ENCODE data around the gene TPP2.

The TPP2 gene

GRCh38 chr13:102617697-102618350 is 21.0 kb downstream of the TPP2 start:
- Histone ChIP-seq H3K9ac (ENCODE audit: low read length in 5 of 5) (no peak overlapping the region), H3K27ac (ENCODE audit: low read depth, low read length) (no peak overlapping the region), H3K9me3 (ENCODE audit: control insufficient read depth in 5 of 5, low read length in 5 of 5) (no peaks in the 10 kb centered on the region), H3K27me3 (ENCODE audit: control insufficient read depth in 5 of 5, insufficient read depth in 4 of 5, low read length in 5 of 5) (no peaks in the 10 kb centered on the region), H3K4me3 (ENCODE audit: low read depth in 1 of 5, low read length in 5 of 5) (no peak overlapping the region), H3K36me3 (ENCODE audit: control insufficient read depth in 5 of 5, insufficient read depth in 5 of 5, low read length in 5 of 5) (peaks cover 39 to 69% (median 49%) of the 10 kb centered on the region in 5 donors), H3K4me1 (ENCODE audit: control insufficient read depth in 5 of 5, insufficient read depth in 5 of 5, low read length in 5 of 5) (peaks cover 0 to 2% (median 0%) of the 10 kb centered on the region in 5 donors)

- Histone ChIP-seq H3K9ac (ENCODE audit: low read length in 5 of 5) (no peak overlapping the region), H3K4me1 (ENCODE audit: control insufficient read depth in 5 of 5, insufficient read depth in 5 of 5, low read length in 5 of 5) (no peaks in the 10 kb centered on the region), H3K9me3 (ENCODE audit: control insufficient read depth in 5 of 5, low read length in 5 of 5) (no peaks in the 10 kb centered on the region), H3K4me3 (ENCODE audit: low read depth in 1 of 5, low read length in 5 of 5) (no peak overlapping the region), H3K27ac (ENCODE audit: low read depth, low read length) (no peak overlapping the region), H3K27me3 (ENCODE audit: control insufficient read depth in 5 of 5, insufficient read depth in 4 of 5, low read length in 5 of 5) (no peaks in the 10 kb centered on the region), H3K36me3 (ENCODE audit: control insufficient read depth in 5 of 5, insufficient read depth in 5 of 5, low read length in 5 of 5) (peaks cover 43 to 74% (median 48%) of the 10 kb centered on the region in 5 donors)
These were observed 23.7 kb downstream of the TPP2 start for GRCh38 chr13:102620516-102620915.

- H3K9me3 ChIP-seq (ENCODE audit: control insufficient read depth in 5 of 5, low read length in 5 of 5): no peaks in the 10 kb centered on the region
- no peak overlapping the region for H3K9ac ChIP-seq (ENCODE audit: low read length in 5 of 5)
- H3K27me3 ChIP-seq (ENCODE audit: control insufficient read depth in 5 of 5, insufficient read depth in 4 of 5, low read length in 5 of 5): no peaks in the 10 kb centered on the region
- H3K4me1 ChIP-seq (ENCODE audit: control insufficient read depth in 5 of 5, insufficient read depth in 5 of 5, low read length in 5 of 5): no peaks in the 10 kb centered on the region
- H3K27ac ChIP-seq (ENCODE audit: low read depth, low read length): no peak overlapping the region
- H3K4me3 ChIP-seq (ENCODE audit: low read depth in 1 of 5, low read length in 5 of 5): no peak overlapping the region
- H3K36me3 ChIP-seq (ENCODE audit: control insufficient read depth in 5 of 5, insufficient read depth in 5 of 5, low read length in 5 of 5): peaks cover 48 to 85% (median 56%) of the 10 kb centered on the region in 5 donors
These were observed 30.1 kb downstream of the TPP2 start for GRCh38 chr13:102626928-102627327.

GRCh38 chr13:102628559-102628958 is 31.8 kb downstream of the TPP2 start:
- H3K9me3 ChIP-seq (ENCODE audit: control insufficient read depth in 5 of 5, low read length in 5 of 5): no peaks in the 10 kb centered on the region
- H3K27me3 ChIP-seq (ENCODE audit: control insufficient read depth in 5 of 5, insufficient read depth in 4 of 5, low read length in 5 of 5): no peaks in the 10 kb centered on the region
- H3K9ac ChIP-seq (ENCODE audit: low read length in 5 of 5): no peak overlapping the region
- H3K36me3 ChIP-seq (ENCODE audit: control insufficient read depth in 5 of 5, insufficient read depth in 5 of 5, low read length in 5 of 5): peaks cover 53 to 85% (median 55%) of the 10 kb centered on the region in 5 donors
- H3K4me3 ChIP-seq (ENCODE audit: low read depth in 1 of 5, low read length in 5 of 5): no peak overlapping the region
- no peak overlapping the region for H3K27ac ChIP-seq (ENCODE audit: low read depth, low read length)
- H3K4me1 ChIP-seq (ENCODE audit: control insufficient read depth in 5 of 5, insufficient read depth in 5 of 5, low read length in 5 of 5): no peaks in the 10 kb centered on the region

GRCh38 chr13:102631198-102631597 is 34.4 kb downstream of the TPP2 start:
- H3K36me3 ChIP-seq (ENCODE audit: control insufficient read depth in 5 of 5, insufficient read depth in 5 of 5, low read length in 5 of 5): peaks cover 67 to 93% (median 73%) of the 10 kb centered on the region in 5 donors
- H3K4me3 ChIP-seq (ENCODE audit: low read depth in 1 of 5, low read length in 5 of 5): no peak overlapping the region
- no peak overlapping the region for H3K27ac ChIP-seq (ENCODE audit: low read depth, low read length)
- no peaks in the 10 kb centered on the region for H3K9me3 ChIP-seq (ENCODE audit: control insufficient read depth in 5 of 5, low read length in 5 of 5)
- no peaks in the 10 kb centered on the region for H3K27me3 ChIP-seq (ENCODE audit: control insufficient read depth in 5 of 5, insufficient read depth in 4 of 5, low read length in 5 of 5)
- no peaks in the 10 kb centered on the region for H3K4me1 ChIP-seq (ENCODE audit: control insufficient read depth in 5 of 5, insufficient read depth in 5 of 5, low read length in 5 of 5)
- no peak overlapping the region for H3K9ac ChIP-seq (ENCODE audit: low read length in 5 of 5)

GRCh38 chr13:102638741-102639140 is 42.0 kb downstream of the TPP2 start:
- peaks cover 0 to 12% (median 4%) of the 10 kb centered on the region in 5 donors for H3K4me1 ChIP-seq (ENCODE audit: control insufficient read depth in 5 of 5, insufficient read depth in 5 of 5, low read length in 5 of 5)
- peaks cover 64 to 93% (median 76%) of the 10 kb centered on the region in 5 donors for H3K36me3 ChIP-seq (ENCODE audit: control insufficient read depth in 5 of 5, insufficient read depth in 5 of 5, low read length in 5 of 5)
- no peaks in the 10 kb centered on the region for H3K9me3 ChIP-seq (ENCODE audit: control insufficient read depth in 5 of 5, low read length in 5 of 5)
- no peak overlapping the region for H3K27ac ChIP-seq (ENCODE audit: low read depth, low read length)
- H3K27me3 ChIP-seq (ENCODE audit: control insufficient read depth in 5 of 5, insufficient read depth in 4 of 5, low read length in 5 of 5): no peaks in the 10 kb centered on the region
- no peak overlapping the region for H3K9ac ChIP-seq (ENCODE audit: low read length in 5 of 5)
- no peak overlapping the region for H3K4me3 ChIP-seq (ENCODE audit: low read depth in 1 of 5, low read length in 5 of 5)

GRCh38 chr13:102642029-102642428 is 45.2 kb downstream of the TPP2 start:
- Histone ChIP-seq H3K9me3 (ENCODE audit: control insufficient read depth in 5 of 5, low read length in 5 of 5) (no peaks in the 10 kb centered on the region), H3K4me3 (ENCODE audit: low read depth in 1 of 5, low read length in 5 of 5) (no peak overlapping the region), H3K27me3 (ENCODE audit: control insufficient read depth in 5 of 5, insufficient read depth in 4 of 5, low read length in 5 of 5) (no peaks in the 10 kb centered on the region), H3K36me3 (ENCODE audit: control insufficient read depth in 5 of 5, insufficient read depth in 5 of 5, low read length in 5 of 5) (peaks cover 58 to 90% (median 69%) of the 10 kb centered on the region in 5 donors), H3K9ac (ENCODE audit: low read length in 5 of 5) (no peak overlapping the region), H3K4me1 (ENCODE audit: control insufficient read depth in 5 of 5, insufficient read depth in 5 of 5, low read length in 5 of 5) (peaks cover 0 to 12% (median 4%) of the 10 kb centered on the region in 5 donors), H3K27ac (ENCODE audit: low read depth, low read length) (no peak overlapping the region)

GRCh38 chr13:102642475-102642874 is 45.7 kb downstream of the TPP2 start:
- Histone ChIP-seq H3K27ac (ENCODE audit: low read depth, low read length) (no peak overlapping the region), H3K36me3 (ENCODE audit: control insufficient read depth in 5 of 5, insufficient read depth in 5 of 5, low read length in 5 of 5) (peaks cover 60 to 90% (median 69%) of the 10 kb centered on the region in 5 donors), H3K27me3 (ENCODE audit: control insufficient read depth in 5 of 5, insufficient read depth in 4 of 5, low read length in 5 of 5) (no peaks in the 10 kb centered on the region)

GRCh38 chr13:102643656-102644055 is 46.9 kb downstream of the TPP2 start:
- Histone ChIP-seq H3K36me3 (ENCODE audit: control insufficient read depth in 5 of 5, insufficient read depth in 5 of 5, low read length in 5 of 5) (peaks cover 59 to 90% (median 68%) of the 10 kb centered on the region in 5 donors), H3K4me3 (ENCODE audit: low read depth in 1 of 5, low read length in 5 of 5) (no peak overlapping the region)

More at GRCh38 chr13:102642475-102642874, 45.7 kb downstream of the TPP2 start:
- no peak overlapping the region for H3K9ac ChIP-seq (ENCODE audit: low read length in 5 of 5)
- no peak overlapping the region for H3K4me3 ChIP-seq (ENCODE audit: low read depth in 1 of 5, low read length in 5 of 5)
- H3K9me3 ChIP-seq (ENCODE audit: control insufficient read depth in 5 of 5, low read length in 5 of 5): no peaks in the 10 kb centered on the region
- H3K4me1 ChIP-seq (ENCODE audit: control insufficient read depth in 5 of 5, insufficient read depth in 5 of 5, low read length in 5 of 5): peaks cover 0 to 12% (median 4%) of the 10 kb centered on the region in 5 donors

GRCh38 chr13:102645701-102646100 is 48.9 kb downstream of the TPP2 start:
- Histone ChIP-seq H3K9me3 (ENCODE audit: control insufficient read depth in 5 of 5, low read length in 5 of 5) (no peaks in the 10 kb centered on the region), H3K27me3 (ENCODE audit: control insufficient read depth in 5 of 5, insufficient read depth in 4 of 5, low read length in 5 of 5) (no peaks in the 10 kb centered on the region), H3K4me1 (ENCODE audit: control insufficient read depth in 5 of 5, insufficient read depth in 5 of 5, low read length in 5 of 5) (peaks cover 0 to 6% (median 0%) of the 10 kb centered on the region in 5 donors), H3K27ac (ENCODE audit: low read depth, low read length) (no peak overlapping the region), H3K36me3 (ENCODE audit: control insufficient read depth in 5 of 5, insufficient read depth in 5 of 5, low read length in 5 of 5) (peaks cover 56 to 86% (median 69%) of the 10 kb centered on the region in 5 donors), H3K4me3 (ENCODE audit: low read depth in 1 of 5, low read length in 5 of 5) (no peak overlapping the region), H3K9ac (ENCODE audit: low read length in 5 of 5) (no peak overlapping the region)

More at GRCh38 chr13:102643656-102644055, 46.9 kb downstream of the TPP2 start:
- Histone ChIP-seq H3K4me1 (ENCODE audit: control insufficient read depth in 5 of 5, insufficient read depth in 5 of 5, low read length in 5 of 5) (peaks cover 0 to 6% (median 2%) of the 10 kb centered on the region in 5 donors), H3K27ac (ENCODE audit: low read depth, low read length) (no peak overlapping the region), H3K27me3 (ENCODE audit: control insufficient read depth in 5 of 5, insufficient read depth in 4 of 5, low read length in 5 of 5) (no peaks in the 10 kb centered on the region), H3K9me3 (ENCODE audit: control insufficient read depth in 5 of 5, low read length in 5 of 5) (no peaks in the 10 kb centered on the region), H3K9ac (ENCODE audit: low read length in 5 of 5) (no peak overlapping the region)
